AML-193 (cell line): ENCODE data around the gene ADGRG3.

ENCODE experiments used
- DNase-seq, 2 experiments: peaks; one replicate each; lab custom pipeline; 2025; lab: John Stamatoyannopoulos, UW

Gene ADGRG3, protein sequence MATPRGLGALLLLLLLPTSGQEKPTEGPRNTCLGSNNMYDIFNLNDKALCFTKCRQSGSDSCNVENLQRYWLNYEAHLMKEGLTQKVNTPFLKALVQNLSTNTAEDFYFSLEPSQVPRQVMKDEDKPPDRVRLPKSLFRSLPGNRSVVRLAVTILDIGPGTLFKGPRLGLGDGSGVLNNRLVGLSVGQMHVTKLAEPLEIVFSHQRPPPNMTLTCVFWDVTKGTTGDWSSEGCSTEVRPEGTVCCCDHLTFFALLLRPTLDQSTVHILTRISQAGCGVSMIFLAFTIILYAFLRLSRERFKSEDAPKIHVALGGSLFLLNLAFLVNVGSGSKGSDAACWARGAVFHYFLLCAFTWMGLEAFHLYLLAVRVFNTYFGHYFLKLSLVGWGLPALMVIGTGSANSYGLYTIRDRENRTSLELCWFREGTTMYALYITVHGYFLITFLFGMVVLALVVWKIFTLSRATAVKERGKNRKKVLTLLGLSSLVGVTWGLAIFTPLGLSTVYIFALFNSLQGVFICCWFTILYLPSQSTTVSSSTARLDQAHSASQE

DNA sequence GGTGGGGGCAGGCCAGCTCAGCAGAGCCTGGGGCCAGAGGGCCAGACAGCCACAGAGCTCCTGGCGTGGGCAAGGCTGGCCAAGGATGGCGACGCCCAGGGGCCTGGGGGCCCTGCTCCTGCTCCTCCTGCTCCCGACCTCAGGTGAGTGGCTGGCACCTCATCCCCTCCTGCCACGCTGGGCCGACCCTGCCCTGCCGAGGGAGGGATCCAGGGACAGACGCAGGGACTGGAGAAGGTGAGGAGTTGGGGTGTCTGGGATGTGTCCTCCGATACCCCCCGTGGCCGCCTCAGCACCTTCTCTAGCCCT is at the start of gene ADGRG3:
Gene ADGRG3, plus strand, starts transcription at position 44 of the 309 bp plus-strand sequence. Its CDS starts 42 bp downstream, at position 86.
- DNase-seq: no peak

GRCh38 chr16:57619133-57619605 is 48.9 kb upstream of the ADGRG3 start:
- no peak for DNase-seq

DNA sequence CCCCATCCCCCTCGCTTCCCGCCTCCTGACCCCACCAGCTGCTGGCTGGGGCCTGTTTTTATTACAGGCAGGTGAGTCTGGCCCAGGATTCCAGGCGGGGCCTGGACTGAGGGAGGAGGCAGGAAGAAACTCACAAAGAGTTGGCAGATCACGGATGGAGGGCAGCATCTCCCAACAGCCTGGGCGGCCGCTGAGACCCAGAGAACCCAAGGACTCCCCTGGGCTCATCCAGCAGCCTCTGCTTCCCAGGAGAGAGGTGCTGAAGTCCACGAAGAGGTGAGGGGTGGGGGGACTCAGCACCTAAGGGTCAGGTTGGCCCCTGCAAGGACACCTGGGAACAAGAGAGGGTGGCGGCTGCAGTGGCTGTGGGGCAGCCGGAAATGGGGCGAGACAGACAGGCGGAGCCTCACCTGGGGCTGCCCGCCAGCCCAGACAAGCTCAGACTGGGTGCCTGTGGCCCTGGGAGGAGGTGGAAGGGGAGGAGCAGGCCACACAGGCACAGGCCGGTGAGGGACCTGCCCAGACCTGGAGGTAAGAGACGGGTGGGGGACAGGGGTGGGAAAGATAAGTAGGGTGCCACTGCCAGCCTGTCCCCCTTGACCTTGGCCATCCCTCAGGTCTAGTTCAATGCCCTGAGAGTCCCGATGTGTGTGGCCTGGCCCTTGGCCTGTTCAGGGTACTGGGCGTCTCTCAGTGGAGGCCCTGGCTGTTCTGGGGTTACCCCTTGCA is 48.3 kb upstream of the ADGRG3 start:
- no peak for DNase-seq

DNA sequence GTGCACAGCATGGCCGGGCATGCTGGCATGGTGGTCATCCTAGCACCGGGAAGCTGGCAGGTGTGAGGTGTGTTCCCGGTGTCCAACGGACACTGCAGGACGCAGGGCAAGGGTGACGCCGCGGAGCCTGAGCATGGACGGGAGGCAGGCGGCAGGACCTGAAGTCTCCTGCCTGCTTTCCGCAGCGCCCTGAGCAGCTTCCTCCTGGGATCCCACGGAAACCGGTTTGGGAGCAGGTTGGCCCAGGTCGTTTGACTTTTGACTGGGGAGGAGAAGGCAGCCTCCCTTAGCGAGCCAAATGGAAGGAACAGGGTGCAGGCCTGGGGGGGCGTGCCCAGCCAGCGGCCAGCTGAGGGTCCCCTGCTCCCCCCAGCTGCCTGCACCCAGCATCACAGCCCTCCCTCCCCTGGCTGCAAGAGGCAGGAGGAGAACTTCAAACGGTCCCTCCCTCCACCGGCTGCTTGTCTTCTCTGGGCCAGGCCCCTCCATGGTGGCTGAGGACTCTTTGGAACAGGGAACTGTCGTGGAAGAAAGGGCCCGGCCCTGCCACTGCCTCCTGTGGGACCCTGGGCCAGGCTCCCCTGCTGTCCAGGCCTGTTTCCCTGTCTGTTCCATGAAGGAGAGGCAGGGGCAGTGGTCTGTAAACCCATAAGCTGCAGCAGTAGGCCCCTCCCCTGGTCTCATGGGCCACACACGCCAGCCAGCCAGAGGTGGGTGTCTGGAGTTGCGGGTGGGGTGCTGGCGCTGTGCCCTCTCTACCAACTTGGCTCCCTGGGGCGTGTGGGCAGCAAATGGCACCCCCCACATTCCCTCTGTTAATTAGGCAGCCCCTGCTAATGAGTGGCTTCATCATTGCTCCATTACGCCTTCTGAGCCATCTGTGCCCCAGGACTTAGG is 47.5 kb upstream of the ADGRG3 start:
- DNase-seq: no peak

DNA sequence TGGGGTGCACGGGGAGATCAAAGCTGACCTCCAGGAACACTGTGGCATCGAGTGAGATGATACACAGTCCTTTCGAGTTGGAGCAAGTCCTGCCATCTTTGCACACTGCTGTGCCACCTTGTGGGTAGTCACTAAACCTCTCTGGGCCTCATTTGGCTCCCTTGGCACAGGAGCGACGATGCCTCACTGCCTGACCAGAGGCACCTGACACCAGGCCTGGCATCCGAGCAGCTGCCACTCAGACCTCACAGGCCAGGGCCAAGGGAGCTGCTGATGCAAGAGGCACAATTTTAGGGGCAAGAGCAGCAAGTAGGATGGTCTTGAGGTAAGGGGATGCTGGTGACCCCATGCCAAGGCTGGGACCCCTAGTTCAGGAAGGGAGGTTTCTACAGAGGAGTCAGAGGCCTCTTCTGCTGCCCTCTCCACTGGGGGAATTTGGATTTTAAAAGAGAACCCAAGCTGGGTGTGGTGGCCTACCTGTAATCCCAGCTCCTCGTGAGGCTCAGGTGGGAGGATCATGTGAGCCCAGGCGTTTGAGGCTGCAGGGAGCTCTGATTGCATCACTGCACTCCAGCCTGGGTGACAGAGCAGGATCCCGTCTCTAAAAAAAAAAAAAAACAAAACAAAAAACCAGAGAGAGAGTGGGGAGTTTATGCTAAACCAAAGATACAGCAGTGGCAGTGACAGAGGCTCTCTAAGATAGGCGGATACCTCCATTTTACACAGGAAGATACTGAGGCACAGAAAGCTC is 46.4 kb upstream of the ADGRG3 start:
- no peak for DNase-seq

DNA sequence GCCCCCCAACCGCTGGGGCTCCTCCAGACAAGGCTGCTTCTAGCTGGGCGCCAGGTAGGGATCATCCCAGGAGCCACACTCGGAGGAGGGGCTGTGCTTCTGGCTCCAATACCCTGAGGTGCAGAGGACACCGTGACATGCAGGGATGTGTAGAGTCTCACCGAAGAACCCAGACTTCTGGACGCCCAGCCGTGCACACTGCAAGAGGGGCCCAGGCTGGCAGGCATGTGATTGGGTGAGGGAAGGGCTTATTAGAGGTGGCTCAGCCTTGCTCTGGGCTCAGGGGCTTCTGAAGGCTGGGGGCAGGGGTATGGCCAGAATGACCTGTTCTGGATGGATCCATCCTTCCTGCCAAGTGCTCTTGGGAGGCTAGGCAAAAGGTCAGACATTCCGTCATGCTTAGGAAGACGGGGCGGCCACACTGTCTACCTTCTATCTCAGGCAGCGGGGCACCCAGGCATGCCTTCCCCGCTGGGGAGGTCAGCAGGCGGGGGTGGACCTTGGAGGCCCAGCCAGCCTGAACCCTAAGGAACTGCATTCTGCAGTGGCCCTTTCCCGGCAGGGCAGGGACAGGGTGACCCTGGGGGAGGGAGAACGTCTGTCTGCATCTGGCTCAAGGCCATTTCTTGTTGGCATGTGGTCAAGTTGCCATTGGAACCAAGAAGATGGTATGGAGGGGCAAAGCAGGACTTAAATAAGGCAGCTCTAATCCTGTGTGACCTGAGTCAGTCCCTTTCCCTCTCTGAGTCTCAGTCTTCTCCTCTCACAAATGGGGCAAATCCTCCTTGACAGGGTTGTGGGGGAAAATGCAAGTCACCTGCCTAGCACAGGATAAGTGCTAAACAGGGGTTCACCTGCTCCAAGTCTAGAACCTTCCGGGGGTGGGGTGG is 45.5 kb upstream of the ADGRG3 start:
- no peak for DNase-seq

DNA sequence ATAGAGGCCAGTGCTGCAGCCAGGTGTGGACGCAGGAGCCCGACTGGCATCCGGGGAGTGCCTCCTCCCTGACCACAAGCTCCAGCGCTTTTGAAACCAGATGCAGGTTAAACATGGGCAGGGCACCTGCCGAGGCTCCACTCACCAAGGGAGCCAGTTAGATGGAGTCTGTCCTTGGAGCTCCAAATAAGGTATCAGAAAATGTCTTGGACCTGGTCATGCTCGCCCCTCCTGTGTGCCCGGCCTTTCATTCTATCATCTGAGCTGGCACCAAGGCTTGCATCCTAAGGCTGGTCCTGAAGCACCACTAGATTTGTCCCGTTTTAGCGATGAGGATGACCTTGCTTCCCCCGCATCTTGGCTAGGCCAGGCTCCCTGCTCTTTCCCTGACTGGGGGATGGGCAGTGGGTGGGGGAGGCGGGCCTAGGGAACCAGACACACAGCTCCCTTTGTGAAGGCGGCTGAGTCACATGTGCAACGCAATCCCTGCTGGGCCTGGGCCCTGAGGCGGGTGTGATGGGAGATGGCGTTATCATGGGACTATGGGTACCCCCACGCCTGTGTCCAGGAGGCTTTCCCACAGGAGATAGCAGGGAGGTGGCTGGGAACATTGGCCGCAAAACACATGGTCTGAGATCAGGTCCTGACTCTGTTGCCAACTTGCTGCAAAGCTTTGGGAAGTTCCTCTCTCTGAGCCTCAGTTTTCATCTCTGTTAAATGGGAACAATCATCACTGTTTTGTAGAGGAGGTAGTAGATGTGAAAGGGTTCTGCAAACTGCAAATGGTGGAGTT is 44.7 kb upstream of the ADGRG3 start:
- DNase-seq: no peak

DNA sequence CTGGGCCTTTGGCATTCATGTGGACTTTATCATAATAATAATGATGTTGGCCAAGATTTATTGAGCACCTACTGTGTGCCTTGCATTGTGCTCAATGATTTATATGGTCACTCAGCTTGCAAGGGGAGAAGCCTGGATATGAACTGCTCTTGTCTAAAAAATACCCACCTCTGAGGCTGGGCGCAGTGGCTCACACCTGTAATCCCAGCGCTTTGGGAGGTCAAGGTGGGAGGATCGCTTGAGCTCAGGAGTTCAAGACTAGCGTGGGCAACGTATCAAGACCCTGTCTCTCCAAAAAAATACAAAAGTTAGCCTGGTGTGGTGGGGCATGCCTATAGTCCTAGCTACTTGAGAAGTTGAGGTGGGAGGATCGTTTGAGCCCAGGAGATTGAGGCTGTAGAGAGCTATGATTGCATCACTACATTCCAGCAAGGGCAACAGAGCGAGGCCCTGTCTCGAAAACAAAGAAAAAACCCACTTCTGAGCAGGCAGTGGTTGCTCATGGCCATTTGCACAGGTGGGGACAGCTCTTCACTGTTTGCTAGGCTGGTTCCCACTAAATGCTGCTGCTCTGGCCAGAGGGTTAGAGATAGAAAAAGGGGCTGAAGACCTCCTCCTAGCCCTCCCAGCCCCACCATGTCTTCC is 43.9 kb upstream of the ADGRG3 start:
- no peak for DNase-seq

- no peak for DNase-seq
Measured at GRCh38 chr16:57624806-57625500, 43.2 kb upstream of the ADGRG3 start.

GRCh38 chr16:57626420-57627170 is 41.5 kb upstream of the ADGRG3 start:
- DNase-seq: no peak

- DNase-seq: no peak
Measured at GRCh38 chr16:57627184-57627871, 40.8 kb upstream of the ADGRG3 start.

GRCh38 chr16:57628008-57628781 is 39.9 kb upstream of the ADGRG3 start, which contains the start of gene ADGRG1:
ADGRG1 (plus strand) TSS chr16:57628630; CDS start chr16:57650288, 21,658 bp downstream.
- no peak for DNase-seq

DNA sequence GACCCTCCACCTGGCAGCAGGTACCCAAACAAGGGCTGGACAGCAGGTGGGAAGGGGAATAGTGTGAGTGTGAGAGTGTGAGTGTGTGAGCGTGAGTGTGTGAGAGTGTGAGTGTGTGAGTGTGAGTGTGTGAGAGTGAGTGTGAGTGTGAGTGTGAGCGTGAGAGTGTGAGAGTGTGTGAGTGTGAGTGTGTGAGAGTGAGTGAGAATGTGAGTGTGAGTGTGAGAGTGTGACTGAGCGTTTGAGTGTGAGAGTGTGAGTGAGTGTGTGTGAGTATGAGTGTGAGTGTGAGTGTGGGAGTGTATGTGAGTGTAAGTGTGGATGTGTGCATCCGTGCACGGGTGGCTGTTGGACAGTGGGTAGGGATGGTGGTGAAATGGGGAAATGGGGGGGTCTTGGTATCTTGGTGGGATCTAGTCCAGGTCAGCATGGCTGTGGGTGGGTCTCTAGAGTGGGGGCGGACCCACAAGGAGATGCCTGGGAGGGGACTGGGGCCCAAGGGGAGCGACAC is 39.3 kb upstream of the ADGRG3 start:
- DNase-seq: no peak

DNA sequence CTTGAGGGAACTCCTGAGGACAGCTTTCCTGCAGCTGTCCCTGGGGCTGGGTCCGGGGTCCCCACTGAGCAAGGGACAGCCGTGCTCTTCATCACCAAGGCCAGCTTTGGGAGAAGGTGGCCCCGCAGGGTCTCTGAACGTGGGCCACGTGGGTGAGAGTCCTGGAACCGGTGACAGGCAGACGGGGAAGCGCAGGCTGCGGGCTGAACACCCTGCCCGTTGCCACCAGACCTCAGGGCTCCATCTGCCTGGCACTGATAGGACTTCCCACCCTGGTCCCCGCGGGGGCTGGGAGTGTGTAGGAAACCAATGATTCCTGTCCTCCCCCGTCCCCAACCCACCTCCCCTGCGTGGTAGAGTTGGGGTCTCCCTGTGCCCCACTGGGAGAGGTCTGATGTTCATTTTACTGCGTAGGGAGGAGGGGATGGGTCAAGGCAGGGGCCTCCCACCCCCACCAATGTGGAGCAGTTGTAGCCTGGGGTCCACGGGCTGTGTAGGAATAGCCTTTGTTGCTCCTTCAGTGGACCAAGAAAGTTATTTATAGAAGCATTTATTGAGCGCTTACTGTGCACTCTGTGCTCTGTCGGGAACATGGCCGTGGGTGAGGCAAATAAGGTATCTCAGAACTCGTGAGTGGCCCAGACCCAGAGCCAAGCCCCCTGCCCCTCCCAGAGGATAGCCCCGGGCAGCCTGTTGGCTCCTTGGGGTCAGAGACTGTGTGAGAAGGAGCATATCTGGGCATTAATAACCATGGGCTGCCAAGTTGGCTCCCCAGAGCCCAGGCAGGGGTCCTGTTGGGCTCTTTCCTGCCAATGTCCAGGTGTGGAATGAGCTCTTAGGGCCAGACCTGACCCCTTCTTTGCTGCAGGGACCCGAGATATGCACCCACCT is 38.3 kb upstream of the ADGRG3 start:
- no peak for DNase-seq

- DNase-seq: no peak
Measured at GRCh38 chr16:57630407-57630797, 37.7 kb upstream of the ADGRG3 start.
